WERI-Rb-1 (cell line): Measurements from ENCODE around the gene DDIT3.

Experiments used
- DNase-seq: peaks from one replicate; pipeline ENCODE4 v3.0.0-alpha.2; 2020
- H3K27ac ChIP-seq: fragments of 250-450 bp; sonication (Bioruptor Pico); 2 replicates; pipeline ENCODE4 v1.5.1; 2020; ENCODE audit warnings: mild to moderate bottlenecking, moderate library complexity
- H3K27me3 ChIP-seq: fragments of 250-450 bp; sonication (Bioruptor Pico); 2 replicates; pipeline ENCODE4 v1.5.1; 2021; ENCODE audit warnings: mild to moderate bottlenecking, low read depth, moderate library complexity; ENCODE audit not compliant: insufficient read depth, severe bottlenecking
- H3K36me3 ChIP-seq: fragments of 250-450 bp; sonication (Bioruptor Pico); 2 replicates; pipeline ENCODE4 v1.5.1; 2020; ENCODE audit warnings: mild to moderate bottlenecking, moderate library complexity
- H3K4me3 ChIP-seq: 2 replicates; pipeline ENCODE4 v1.5.1; 2011; ENCODE audit warnings: low read depth, mild to moderate bottlenecking, control low read depth, low read length
- H3K9me3 ChIP-seq: fragments of 250-450 bp; sonication (Bioruptor Pico); 2 replicates; pipeline ENCODE4 v1.5.1; 2021; ENCODE audit warnings: mild to moderate bottlenecking, moderate library complexity; ENCODE audit not compliant: severe bottlenecking
- CTCF ChIP-seq: IDR thresholded peaks from 2 replicates; pipeline ENCODE4 v1.5.1; 2011; ENCODE audit warnings: low read depth, mild to moderate bottlenecking, control low read depth, inconsistent platforms, low read length

Gene DDIT3

GRCh38 chr12:57548488-57548887 lies 28.2 kb upstream of the DDIT3 start:
- no peak overlapping the region for H3K4me3 ChIP-seq
- no peaks in the 10 kb centered on the region for H3K27me3 ChIP-seq
- no peak for DNase-seq
- no peak for TF ChIP-seq CTCF
- peaks cover 10% of the 10 kb centered on the region for H3K36me3 ChIP-seq
- H3K9me3 ChIP-seq = no peaks in the 10 kb centered on the region
- no peak overlapping the region for H3K27ac ChIP-seq

- TF ChIP-seq CTCF = no peak
- Histone ChIP-seq H3K27ac (no peak overlapping the region), H3K36me3 (peaks cover 10% of the 10 kb centered on the region), H3K4me3 (no peak overlapping the region), H3K27me3 (no peaks in the 10 kb centered on the region), H3K9me3 (no peaks in the 10 kb centered on the region)
- no peak for DNase-seq
Observed at GRCh38 chr12:57548013-57548315, 27.6 kb upstream of the DDIT3 start.

- no peak overlapping the region; the same call in 1 of the 2 replicates for H3K27ac ChIP-seq
- TF ChIP-seq CTCF = no peak
- peaks cover 15% of the 10 kb centered on the region for H3K36me3 ChIP-seq
- H3K9me3 ChIP-seq = no peaks in the 10 kb centered on the region
- no peaks in the 10 kb centered on the region for H3K27me3 ChIP-seq
- peak overlapping the region; percentile 90 for H3K4me3 ChIP-seq
- no peak for DNase-seq
Observed at GRCh38 chr12:57547288-57548012, 27.1 kb upstream of the DDIT3 start.

- DNase-seq = peak; percentile 97
- H3K27ac ChIP-seq = peak within 1 kb of the TSS; percentile 91
- H3K36me3 ChIP-seq = peaks cover 20% of the 10 kb centered on the region
- TF ChIP-seq CTCF = peak; percentile 30; the same call in 1 of the 2 replicates
- H3K4me3 ChIP-seq = peak within 1 kb of the TSS; percentile 90
- no peaks in the 10 kb centered on the region for H3K27me3 ChIP-seq
- H3K9me3 ChIP-seq = no peaks in the 10 kb centered on the region
Observed at GRCh38 chr12:57546438-57547287, 26.3 kb upstream of the DDIT3 start, which contains the start of gene DCTN2. Gene DCTN2, minus strand, starts transcription at chr12:57547192. Its CDS starts 129 bp downstream, at chr12:57547063.

GRCh38 chr12:57545809-57546437 lies 25.6 kb upstream of the DDIT3 start:
- peaks cover 25% of the 10 kb centered on the region for H3K36me3 ChIP-seq
- no peaks in the 10 kb centered on the region for H3K27me3 ChIP-seq
- no peaks in the 10 kb centered on the region for H3K9me3 ChIP-seq
- TF ChIP-seq CTCF = no peak
- no peak for DNase-seq
- H3K27ac ChIP-seq = peak overlapping the region; percentile 91
- peak overlapping the region; percentile 90 for H3K4me3 ChIP-seq
